OCI-LY7 (cell line): ENCODE measurements around the gene RRP15. TPM values are rescaled to one million over a fixed set of nuclear protein-coding genes. Genes with fewer than 3 reads are reported as not detected.

Source experiments
- BruUV-seq: library from RNA; stranded (reverse); fragments of 400-500 nt; replicated peaks from 2 replicates; lab custom pipeline; 2021; lab: Mats Ljungman, UMichigan
- CTCF ChIA-PET: fragments of 300-600 bp; sonication (Branson Sonifier 250); formaldehyde crosslinking; loops from one replicate; lab custom pipeline; 2022; ENCODE audit warnings: antibody characterized with exemption; ENCODE audit not compliant: unreplicated experiment; lab: Charles Lee
- POLR2A ChIA-PET: fragments of 300-600 bp; sonication (Branson Sonifier 250); formaldehyde crosslinking; loops from one replicate; lab custom pipeline; 2022; ENCODE audit warnings: antibody characterized with exemption; lab: Charles Lee
- DNase-seq: peaks from one replicate; pipeline ENCODE4 v3.0.0-alpha.2; 2015; ENCODE audit warnings: low spot score
- H2AFZ ChIP-seq: fragments of 200-600 bp; sonication (generic), shearing (Covaris generic); 2 replicates; pipeline ENCODE4 v1.6.1; 2014; ENCODE audit warnings: mild to moderate bottlenecking, antibody characterized with exemption, low read length, moderate library complexity
- H3K27ac ChIP-seq: fragments of 200-600 bp; sonication (generic); 2 replicates; pipeline ENCODE4 v1.5.1; 2014; ENCODE audit warnings: mixed run types, low read depth, mild to moderate bottlenecking, moderate library complexity, low read length, inconsistent platforms; ENCODE audit not compliant: poor library complexity, severe bottlenecking
- H3K36me3 ChIP-seq: fragments of 200-600 bp; sonication (generic); 2 replicates; pipeline ENCODE4 v1.6.1; 2014; ENCODE audit warnings: mild to moderate bottlenecking, antibody characterized with exemption, low read length, moderate library complexity, mixed read lengths; ENCODE audit not compliant: insufficient read depth
- H3K4me1 ChIP-seq: fragments of 200-600 bp; sonication (generic); 2 replicates; pipeline ENCODE4 v1.5.1; 2014; ENCODE audit warnings: mild to moderate bottlenecking, low read length; ENCODE audit not compliant: insufficient read depth, poor library complexity, severe bottlenecking
- H3K4me2 ChIP-seq: fragments of 200-600 bp; sonication (generic); 2 replicates; pipeline ENCODE4 v1.6.1; 2014; ENCODE audit warnings: mild to moderate bottlenecking, low read length
- H3K4me3 ChIP-seq: fragments of 200-600 bp; sonication (generic); 2 replicates; pipeline ENCODE4 v1.5.1; 2014; ENCODE audit warnings: mild to moderate bottlenecking, low read depth, low read length; ENCODE audit not compliant: poor library complexity, severe bottlenecking
- H3K79me2 ChIP-seq: fragments of 200-600 bp; sonication (generic); 2 replicates; pipeline ENCODE4 v1.6.1; 2016; ENCODE audit warnings: low read depth, mild to moderate bottlenecking, low read length, moderate library complexity, mixed read lengths; ENCODE audit not compliant: insufficient read depth
- H3K9me2 ChIP-seq: fragments of 200-600 bp; sonication (generic); 2 replicates; pipeline ENCODE4 v1.6.1; 2016; ENCODE audit warnings: mild to moderate bottlenecking, low read length, mixed read lengths; ENCODE audit not compliant: insufficient read depth
- H3K9me3 ChIP-seq: fragments of 200-600 bp; sonication (generic); 2 replicates; pipeline ENCODE4 v1.6.1; 2014; ENCODE audit warnings: mild to moderate bottlenecking, mixed run types, low read length, mixed read lengths
- H4K20me1 ChIP-seq: fragments of 200-600 bp; sonication (generic); 2 replicates; pipeline ENCODE4 v1.6.1; 2014; ENCODE audit warnings: mild to moderate bottlenecking, antibody characterized with exemption, low read length, moderate library complexity, mixed read lengths; ENCODE audit not compliant: insufficient read depth
- CTCF ChIP-seq: fragments of 200-600 bp; sonication (generic); conservative IDR thresholded peaks from 2 replicates; pipeline ENCODE4 v1.5.1; 2014; ENCODE audit warnings: mild to moderate bottlenecking, antibody characterized with exemption, low read length, moderate library complexity, mixed read lengths
- EZH2phosphoT487 ChIP-seq: fragments of 200-600 bp; sonication (generic); IDR thresholded peaks from 2 replicates; pipeline ENCODE4 v1.6.1; 2018; ENCODE audit warnings: low read depth, borderline replicate concordance, mild to moderate bottlenecking, mixed run types, antibody characterized with exemption, low read length, moderate library complexity, mixed read lengths
- intact Hi-C: fragments of 100-400 bp; cut with micrococcal nuclease; formaldehyde crosslinking; loops from one replicate; pipeline ENCODE4 v1.10.0; 2022; ENCODE audit not compliant: unreplicated experiment
- total RNA-seq, 2 experiments: library from RNA; depleted of rRNA in 1 of 2; stranded (reverse); fragments of >200 nt in 1 of 2; shearing (Covaris generic) in 1 of 2; gene quantifications; 2 replicates each; pipeline ENCODE4 v1.2.3, GENCODE V29; 2014 to 2022

The RRP15 gene
- total RNA-seq, 2 experiments from 2014 or later, result 7.2 to 21.9 TPM

GRCh38 chr1:218369688-218370511 lies 84.8 kb downstream of the RRP15 start:
- Histone ChIP-seq H3K9me3 (no peaks in the 10 kb centered on the region), H3K4me3 (no peak overlapping the region), H3K4me2 (no peak overlapping the region), H3K27ac (no peak overlapping the region), H4K20me1 (no peaks in the 10 kb centered on the region), H3K9me2 (no peaks in the 10 kb centered on the region), H3K36me3 (no peaks in the 10 kb centered on the region), H3K4me1 (no peaks in the 10 kb centered on the region), H3K79me2 (no peaks in the 10 kb centered on the region), H2AFZ (no peak overlapping the region)
- ChIA-PET CTCF (no interaction called here), POLR2A (no interaction called here)
- TF ChIP-seq CTCF, result no peak
- no peak for TF ChIP-seq EZH2phosphoT487
- BruUV-seq, result no TSS peak
- DNase-seq, result no peak
- intact Hi-C loops, result no loop called here

GRCh38 chr1:218371927-218372672 lies 87.0 kb downstream of the RRP15 start:
- BruUV-seq, result no TSS peak
- no peak for TF ChIP-seq CTCF
- no peak for TF ChIP-seq EZH2phosphoT487
- H2AFZ ChIP-seq, result no peak overlapping the region
- intact Hi-C loops, result no loop called here
- H3K4me1 ChIP-seq, result no peaks in the 10 kb centered on the region
- ChIA-PET POLR2A (interaction anchor here (0.5 to 0.6 kb wide), 2 partner anchors 13 to 462 kb away, joined by 3 read pairs; no protein-coding TSS in a partner anchor), CTCF (no interaction called here)
- H3K4me3 ChIP-seq, result no peak overlapping the region
- H3K27ac ChIP-seq, result no peak overlapping the region
- no peaks in the 10 kb centered on the region for H3K9me2 ChIP-seq
- DNase-seq, result no peak
- no peaks in the 10 kb centered on the region for H3K36me3 ChIP-seq
- no peaks in the 10 kb centered on the region for H3K9me3 ChIP-seq
- no peaks in the 10 kb centered on the region for H4K20me1 ChIP-seq
- H3K4me2 ChIP-seq, result no peak overlapping the region
- H3K79me2 ChIP-seq, result no peaks in the 10 kb centered on the region
